Measurements from ENCODE around the gene CLIP4.

GRCh38 chr2:29155578-29155977 lies 40.4 kb downstream of the CLIP4 start:
- TF ChIP-seq, protein P1, sequence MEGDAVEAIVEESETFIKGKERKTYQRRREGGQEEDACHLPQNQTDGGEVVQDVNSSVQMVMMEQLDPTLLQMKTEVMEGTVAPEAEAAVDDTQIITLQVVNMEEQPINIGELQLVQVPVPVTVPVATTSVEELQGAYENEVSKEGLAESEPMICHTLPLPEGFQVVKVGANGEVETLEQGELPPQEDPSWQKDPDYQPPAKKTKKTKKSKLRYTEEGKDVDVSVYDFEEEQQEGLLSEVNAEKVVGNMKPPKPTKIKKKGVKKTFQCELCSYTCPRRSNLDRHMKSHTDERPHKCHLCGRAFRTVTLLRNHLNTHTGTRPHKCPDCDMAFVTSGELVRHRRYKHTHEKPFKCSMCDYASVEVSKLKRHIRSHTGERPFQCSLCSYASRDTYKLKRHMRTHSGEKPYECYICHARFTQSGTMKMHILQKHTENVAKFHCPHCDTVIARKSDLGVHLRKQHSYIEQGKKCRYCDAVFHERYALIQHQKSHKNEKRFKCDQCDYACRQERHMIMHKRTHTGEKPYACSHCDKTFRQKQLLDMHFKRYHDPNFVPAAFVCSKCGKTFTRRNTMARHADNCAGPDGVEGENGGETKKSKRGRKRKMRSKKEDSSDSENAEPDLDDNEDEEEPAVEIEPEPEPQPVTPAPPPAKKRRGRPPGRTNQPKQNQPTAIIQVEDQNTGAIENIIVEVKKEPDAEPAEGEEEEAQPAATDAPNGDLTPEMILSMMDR (conservative IDR thresholded peaks at IDR 0.05; ENCODE audit: low read length), result no peak
- TF ChIP-seq EZH2phosphoT487 (IDR thresholded peaks at IDR 0.05; ENCODE audit: borderline replicate concordance, low read depth, low read length), result no peak

Measured in OCI-LY7 (cell line).